Measurements from ENCODE around the gene CDK17. TPM values are rescaled to one million over a fixed set of nuclear protein-coding genes. Genes with fewer than 3 reads are reported as not detected.

Gene CDK17
- total and polyA plus RNA-seq, 2 experiments from 2014 or later = 21.7 to 34.7 TPM

GRCh38 chr12:96230646-96231045, 169.6 kb downstream of the CDK17 start:
- no peak for DNase-seq (ENCODE audit: low read depth in 1 of 2, low spot score in 1 of 2)
- H3K27ac ChIP-seq = peak overlapping the region; percentile 10
- H3K4me1 ChIP-seq (ENCODE audit: low read depth) = peaks cover 11% of the 10 kb centered on the region
- no peaks in the 10 kb centered on the region for H3K9me3 ChIP-seq (ENCODE audit: low read depth)
- TF ChIP-seq CTCF (IDR thresholded peaks at IDR 0.05; ENCODE audit: low read depth, low read length) = no peak
- no peaks in the 10 kb centered on the region for H3K27me3 ChIP-seq
- no peaks in the 10 kb centered on the region for H3K36me3 ChIP-seq
- H3K4me3 ChIP-seq = no peak overlapping the region

- no peak for DNase-seq (ENCODE audit: low read depth in 1 of 2, low spot score in 1 of 2)
- no peaks in the 10 kb centered on the region for H3K36me3 ChIP-seq
These were observed 171.5 kb downstream of the CDK17 start for GRCh38 chr12:96228566-96229248.

More at GRCh38 chr12:96228566-96229248, 171.5 kb downstream of the CDK17 start:
- no peak for TF ChIP-seq CTCF (IDR thresholded peaks at IDR 0.05; ENCODE audit: low read depth, low read length)
- H3K27me3 ChIP-seq = no peaks in the 10 kb centered on the region
- no peaks in the 10 kb centered on the region for H3K9me3 ChIP-seq (ENCODE audit: low read depth)
- no peak overlapping the region for H3K27ac ChIP-seq
- peaks cover 28% of the 10 kb centered on the region for H3K4me1 ChIP-seq (ENCODE audit: low read depth)
- no peak overlapping the region for H3K4me3 ChIP-seq

Other genes with a start within 250 kb of the CDK17 start
- 5.1 and 9.6 TPM in 2 replicates for gene ELK3, start 206.1 kb downstream of the CDK17 start, total RNA-seq
- gene ELK3, start 206.1 kb downstream of the CDK17 start, polyA plus RNA-seq = 7.3 and 10.2 TPM in 2 replicates
- 0.78 and 0.86 TPM in 2 replicates for gene CFAP54, start 89.1 kb upstream of the CDK17 start, total RNA-seq
- 0.70 and 2.0 TPM in 2 replicates for gene CFAP54, start 89.1 kb upstream of the CDK17 start, polyA plus RNA-seq